ENCODE results near the gene MYBPC1. TPM values are rescaled to one million over a fixed set of nuclear protein-coding genes. Genes with fewer than 3 reads are reported as not detected.
A peak's percentile ranks its signal among the peaks of the same experiment; 100 is the strongest.
"Not testable (repeated sequence)": the region's sequence is repeated elsewhere in the genome, so short reads cannot be mapped to it uniquely, and the experiment has no call there.

MYBPC1 gene
- total and polyA plus RNA-seq, 2 donors, result 4.6 to 10.6 TPM

DNA sequence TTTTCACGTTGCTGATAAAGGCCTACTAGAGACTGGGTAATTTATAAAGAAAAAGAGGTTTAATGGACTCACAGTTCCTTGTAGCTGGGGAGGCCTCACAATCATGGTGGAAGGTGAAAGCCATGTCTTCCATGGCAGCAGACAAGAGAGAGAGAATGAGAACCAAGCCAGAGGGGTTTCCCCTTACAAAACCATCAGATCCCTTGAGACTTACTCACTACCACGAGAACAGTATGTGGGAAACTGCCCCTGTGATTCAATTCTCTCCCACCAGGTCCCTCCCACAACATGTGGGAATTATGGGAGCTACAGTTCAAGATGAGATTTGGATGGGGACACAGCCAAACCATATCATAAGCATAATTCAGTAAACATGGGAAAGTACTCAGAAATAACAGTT lies 65.9 kb downstream of the MYBPC1 start:
- DNase-seq (ENCODE audit: low read depth in 6 of 9, low spot score in 9 of 9); H3K4me1 ChIP-seq (ENCODE audit: control insufficient read depth in 2 of 2, insufficient read depth in 2 of 2, low read length in 2 of 2); H3K4me3 ChIP-seq (ENCODE audit: low read length in 2 of 2); H3K9me3 ChIP-seq (ENCODE audit: control insufficient read depth in 2 of 2, insufficient read depth in 1 of 2, low read length in 1 of 2); H3K27me3 ChIP-seq (ENCODE audit: control insufficient read depth in 2 of 2, insufficient read depth in 1 of 2, low read length in 1 of 2); H3K27ac ChIP-seq (ENCODE audit: low read depth in 1 of 2, low read length in 1 of 2); H3K36me3 ChIP-seq (ENCODE audit: control insufficient read depth in 2 of 2, insufficient read depth in 2 of 2, low read length in 1 of 2): not testable (repeated sequence)
- 89% methylated on average over 2 of the region's 2 CpGs for WGBS

DNA sequence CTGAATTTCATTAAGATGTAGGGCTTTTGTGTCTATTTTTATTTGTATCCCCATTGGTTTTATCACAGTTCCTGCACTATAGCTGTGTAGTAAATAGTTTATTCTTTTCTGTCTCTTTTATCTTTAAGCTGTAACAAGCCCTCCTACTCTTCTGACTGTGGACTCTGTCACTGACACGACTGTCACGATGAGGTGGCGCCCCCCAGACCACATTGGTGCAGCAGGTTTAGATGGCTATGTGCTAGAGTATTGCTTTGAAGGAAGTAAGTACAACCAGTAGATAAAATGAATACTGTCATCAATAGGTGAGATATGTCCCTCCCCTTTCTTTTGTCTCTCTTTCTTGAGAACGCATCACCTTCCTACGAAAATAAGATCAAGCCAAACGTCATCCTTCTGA lies 68.5 kb downstream of the MYBPC1 start:
- no peaks in the 10 kb centered on the region for H3K27me3 ChIP-seq (ENCODE audit: control insufficient read depth in 2 of 2, insufficient read depth in 1 of 2, low read length in 1 of 2)
- 94% methylated on average over 6 of the region's 6 CpGs for WGBS
- no peaks in the 10 kb centered on the region for H3K36me3 ChIP-seq (ENCODE audit: control insufficient read depth in 2 of 2, insufficient read depth in 2 of 2, low read length in 1 of 2)

GRCh38 chr12:101664992-101665391 lies 70.2 kb downstream of the MYBPC1 start:
- Histone ChIP-seq H3K9me3 (ENCODE audit: control insufficient read depth in 2 of 2, insufficient read depth in 1 of 2, low read length in 1 of 2) (no peaks in the 10 kb centered on the region), H3K36me3 (ENCODE audit: control insufficient read depth in 2 of 2, insufficient read depth in 2 of 2, low read length in 1 of 2) (no peaks in the 10 kb centered on the region), H3K27me3 (ENCODE audit: control insufficient read depth in 2 of 2, insufficient read depth in 1 of 2, low read length in 1 of 2) (no peaks in the 10 kb centered on the region), H3K27ac (ENCODE audit: low read depth in 1 of 2, low read length in 1 of 2) (no peak overlapping the region), H3K4me3 (ENCODE audit: low read length in 2 of 2) (no peak overlapping the region), H3K4me1 (ENCODE audit: control insufficient read depth in 2 of 2, insufficient read depth in 2 of 2, low read length in 2 of 2) (no peaks in the 10 kb centered on the region)
- no peak for DNase-seq (ENCODE audit: low read depth in 6 of 9, low spot score in 9 of 9)
- WGBS, result 95% methylated on average over 7 of the region's 7 CpGs

More for the DNA sequence above, 68.5 kb downstream of the MYBPC1 start:
- no peak overlapping the region for H3K4me3 ChIP-seq (ENCODE audit: low read length in 2 of 2)
- H3K4me1 ChIP-seq (ENCODE audit: control insufficient read depth in 2 of 2, insufficient read depth in 2 of 2, low read length in 2 of 2), result no peaks in the 10 kb centered on the region
- no peaks in the 10 kb centered on the region for H3K9me3 ChIP-seq (ENCODE audit: control insufficient read depth in 2 of 2, insufficient read depth in 1 of 2, low read length in 1 of 2)
- no peak for DNase-seq (ENCODE audit: low read depth in 6 of 9, low spot score in 9 of 9)
- no peak overlapping the region for H3K27ac ChIP-seq (ENCODE audit: low read depth in 1 of 2, low read length in 1 of 2)

- H3K27me3 ChIP-seq (ENCODE audit: control insufficient read depth in 2 of 2, insufficient read depth in 1 of 2, low read length in 1 of 2), result no peaks in the 10 kb centered on the region
- no peak overlapping the region for H3K4me3 ChIP-seq (ENCODE audit: low read length in 2 of 2)
- no peak for DNase-seq (ENCODE audit: low read depth in 6 of 9, low spot score in 9 of 9)
- no peaks in the 10 kb centered on the region for H3K36me3 ChIP-seq (ENCODE audit: control insufficient read depth in 2 of 2, insufficient read depth in 2 of 2, low read length in 1 of 2)
- WGBS, result 97% methylated on average over 7 of the region's 7 CpGs
- H3K27ac ChIP-seq (ENCODE audit: low read depth in 1 of 2, low read length in 1 of 2), result no peak overlapping the region
- peaks cover 0 to 3% of the 10 kb centered on the region in 2 donors for H3K4me1 ChIP-seq (ENCODE audit: control insufficient read depth in 2 of 2, insufficient read depth in 2 of 2, low read length in 2 of 2)
- no peaks in the 10 kb centered on the region for H3K9me3 ChIP-seq (ENCODE audit: control insufficient read depth in 2 of 2, insufficient read depth in 1 of 2, low read length in 1 of 2)
Measured at GRCh38 chr12:101666052-101666728, 71.4 kb downstream of the MYBPC1 start.

- no peaks in the 10 kb centered on the region for H3K36me3 ChIP-seq (ENCODE audit: control insufficient read depth in 2 of 2, insufficient read depth in 2 of 2, low read length in 1 of 2)
Measured at GRCh38 chr12:101667591-101667990, 72.8 kb downstream of the MYBPC1 start.

GRCh38 chr12:101670007-101670671 lies 75.4 kb downstream of the MYBPC1 start:
- DNase-seq (ENCODE audit: low read depth in 6 of 9, low spot score in 9 of 9), result peak in 7 of 9 donors; percentile 5 to 60 (median 22)
- no peaks in the 10 kb centered on the region for H3K9me3 ChIP-seq (ENCODE audit: control insufficient read depth in 2 of 2, insufficient read depth in 1 of 2, low read length in 1 of 2)
- no peak overlapping the region for H3K4me3 ChIP-seq (ENCODE audit: low read length in 2 of 2)
- no peaks in the 10 kb centered on the region for H3K36me3 ChIP-seq (ENCODE audit: control insufficient read depth in 2 of 2, insufficient read depth in 2 of 2, low read length in 1 of 2)
- 66% methylated on average over 6 of the region's 6 CpGs for WGBS
- H3K4me1 ChIP-seq (ENCODE audit: control insufficient read depth in 2 of 2, insufficient read depth in 2 of 2, low read length in 2 of 2), result peaks cover 2 to 13% of the 10 kb centered on the region in 2 donors
- H3K27me3 ChIP-seq (ENCODE audit: control insufficient read depth in 2 of 2, insufficient read depth in 1 of 2, low read length in 1 of 2), result no peaks in the 10 kb centered on the region
- no peak overlapping the region for H3K27ac ChIP-seq (ENCODE audit: low read depth in 1 of 2, low read length in 1 of 2)

More at GRCh38 chr12:101667591-101667990, 72.8 kb downstream of the MYBPC1 start:
- WGBS, result 96% methylated on average over 5 of the region's 5 CpGs
- Histone ChIP-seq H3K9me3 (ENCODE audit: control insufficient read depth in 2 of 2, insufficient read depth in 1 of 2, low read length in 1 of 2) (no peaks in the 10 kb centered on the region), H3K27me3 (ENCODE audit: control insufficient read depth in 2 of 2, insufficient read depth in 1 of 2, low read length in 1 of 2) (no peaks in the 10 kb centered on the region), H3K4me3 (ENCODE audit: low read length in 2 of 2) (no peak overlapping the region), H3K27ac (ENCODE audit: low read depth in 1 of 2, low read length in 1 of 2) (no peak overlapping the region), H3K4me1 (ENCODE audit: control insufficient read depth in 2 of 2, insufficient read depth in 2 of 2, low read length in 2 of 2) (peaks cover 2 to 13% of the 10 kb centered on the region in 2 donors)
- no peak for DNase-seq (ENCODE audit: low read depth in 6 of 9, low spot score in 9 of 9)

DNA sequence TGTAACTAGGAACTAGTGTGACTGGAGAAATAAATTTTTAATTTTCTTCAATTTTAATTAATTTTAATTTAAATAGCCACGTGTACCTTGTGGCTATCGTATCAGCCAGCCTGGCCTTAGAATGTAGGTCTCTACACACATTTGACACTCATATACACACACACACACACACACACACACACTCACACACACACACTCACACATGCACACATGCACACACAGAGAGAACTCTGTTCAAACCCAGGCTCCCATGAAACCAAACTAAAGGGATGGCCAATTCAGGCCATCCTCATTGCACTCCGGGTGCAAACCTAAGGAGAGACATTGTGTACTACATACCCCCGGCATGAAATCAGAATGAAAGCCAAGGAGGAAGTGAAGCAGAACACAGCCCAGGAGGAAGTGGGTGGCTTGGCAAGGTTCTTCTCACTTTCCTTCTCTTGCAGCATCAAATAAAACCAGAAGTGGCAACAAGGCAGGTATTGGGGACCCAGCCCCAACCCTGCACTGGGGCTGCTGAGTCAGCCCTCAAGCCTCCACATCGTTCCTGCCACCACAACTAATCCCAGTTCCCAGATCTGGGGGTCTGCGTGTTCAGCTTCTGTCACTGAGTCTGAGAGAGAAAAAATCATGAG lies 76.5 kb downstream of the MYBPC1 start:
- no peaks in the 10 kb centered on the region for H3K9me3 ChIP-seq (ENCODE audit: control insufficient read depth in 2 of 2, insufficient read depth in 1 of 2, low read length in 1 of 2)
- DNase-seq (ENCODE audit: low read depth in 6 of 9, low spot score in 9 of 9), result peak; percentile 17 to 77 (median 37)
- peak overlapping the region; percentile 2 to 46 for H3K27ac ChIP-seq (ENCODE audit: low read depth in 1 of 2, low read length in 1 of 2)
- H3K27me3 ChIP-seq (ENCODE audit: control insufficient read depth in 2 of 2, insufficient read depth in 1 of 2, low read length in 1 of 2), result no peaks in the 10 kb centered on the region
- no peaks in the 10 kb centered on the region for H3K36me3 ChIP-seq (ENCODE audit: control insufficient read depth in 2 of 2, insufficient read depth in 2 of 2, low read length in 1 of 2)
- peaks cover 2 to 13% of the 10 kb centered on the region in 2 donors for H3K4me1 ChIP-seq (ENCODE audit: control insufficient read depth in 2 of 2, insufficient read depth in 2 of 2, low read length in 2 of 2)
- WGBS, result 33% methylated on average over 6 of the region's 6 CpGs
- no peak overlapping the region for H3K4me3 ChIP-seq (ENCODE audit: low read length in 2 of 2)

- Histone ChIP-seq H3K27ac (ENCODE audit: low read depth in 1 of 2, low read length in 1 of 2) (peak overlapping the region; percentile 2 to 46), H3K4me1 (ENCODE audit: control insufficient read depth in 2 of 2, insufficient read depth in 2 of 2, low read length in 2 of 2) (peaks cover 2 to 13% of the 10 kb centered on the region in 2 donors), H3K4me3 (ENCODE audit: low read length in 2 of 2) (no peak overlapping the region), H3K9me3 (ENCODE audit: control insufficient read depth in 2 of 2, insufficient read depth in 1 of 2, low read length in 1 of 2) (no peaks in the 10 kb centered on the region), H3K27me3 (ENCODE audit: control insufficient read depth in 2 of 2, insufficient read depth in 1 of 2, low read length in 1 of 2) (no peaks in the 10 kb centered on the region), H3K36me3 (ENCODE audit: control insufficient read depth in 2 of 2, insufficient read depth in 2 of 2, low read length in 1 of 2) (no peaks in the 10 kb centered on the region)
- WGBS, result 86% methylated on average over 4 of the region's 4 CpGs
- no peak for DNase-seq (ENCODE audit: low read depth in 6 of 9, low spot score in 9 of 9)
Measured at GRCh38 chr12:101671833-101672232, 77.1 kb downstream of the MYBPC1 start.

DNA sequence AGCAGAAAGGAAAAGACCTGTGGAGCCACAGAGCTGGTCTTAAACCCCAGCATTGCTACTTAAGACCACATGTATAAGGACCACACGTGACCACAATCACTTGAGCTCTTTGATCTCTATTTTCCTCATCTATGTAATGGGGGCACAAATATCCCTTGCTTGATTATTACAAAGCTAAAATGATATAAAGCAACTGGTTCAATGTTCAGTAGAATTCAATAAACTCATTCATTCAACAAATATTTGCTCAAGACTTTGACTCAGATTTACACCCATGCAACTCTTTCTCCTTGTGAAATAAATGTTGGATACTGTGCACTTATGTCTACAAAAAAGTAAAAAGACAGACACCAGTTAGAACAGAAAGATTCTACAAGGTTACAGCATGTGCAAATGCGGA lies 80.8 kb downstream of the MYBPC1 start:
- H3K4me1 ChIP-seq (ENCODE audit: control insufficient read depth in 2 of 2, insufficient read depth in 2 of 2, low read length in 2 of 2), result peaks cover 2 to 13% of the 10 kb centered on the region in 2 donors
- H3K27me3 ChIP-seq (ENCODE audit: control insufficient read depth in 2 of 2, insufficient read depth in 1 of 2, low read length in 1 of 2), result no peaks in the 10 kb centered on the region
- no peak overlapping the region for H3K4me3 ChIP-seq (ENCODE audit: low read length in 2 of 2)
- DNase-seq (ENCODE audit: low read depth in 6 of 9, low spot score in 9 of 9), result no peak
- H3K36me3 ChIP-seq (ENCODE audit: control insufficient read depth in 2 of 2, insufficient read depth in 2 of 2, low read length in 1 of 2), result no peaks in the 10 kb centered on the region
- no peak overlapping the region for H3K27ac ChIP-seq (ENCODE audit: low read depth in 1 of 2, low read length in 1 of 2)
- H3K9me3 ChIP-seq (ENCODE audit: control insufficient read depth in 2 of 2, insufficient read depth in 1 of 2, low read length in 1 of 2), result no peaks in the 10 kb centered on the region
- 93% methylated on average over 2 of the region's 2 CpGs for WGBS
